HG03469 (cell line): ENCODE results near the gene DMTF1.
A peak's percentile ranks its signal among the peaks of the same experiment; 100 is the strongest.

ENCODE experiments used
- ATAC-seq: cut with Tn5 transposase; IDR thresholded peaks from one replicate; pipeline ENCODE4 v1.9.1; 2021; ENCODE audit warnings: mild to moderate bottlenecking, moderate library complexity, moderate number of reproducible peaks; ENCODE audit not compliant: unreplicated experiment

DMTF1 gene

DNA sequence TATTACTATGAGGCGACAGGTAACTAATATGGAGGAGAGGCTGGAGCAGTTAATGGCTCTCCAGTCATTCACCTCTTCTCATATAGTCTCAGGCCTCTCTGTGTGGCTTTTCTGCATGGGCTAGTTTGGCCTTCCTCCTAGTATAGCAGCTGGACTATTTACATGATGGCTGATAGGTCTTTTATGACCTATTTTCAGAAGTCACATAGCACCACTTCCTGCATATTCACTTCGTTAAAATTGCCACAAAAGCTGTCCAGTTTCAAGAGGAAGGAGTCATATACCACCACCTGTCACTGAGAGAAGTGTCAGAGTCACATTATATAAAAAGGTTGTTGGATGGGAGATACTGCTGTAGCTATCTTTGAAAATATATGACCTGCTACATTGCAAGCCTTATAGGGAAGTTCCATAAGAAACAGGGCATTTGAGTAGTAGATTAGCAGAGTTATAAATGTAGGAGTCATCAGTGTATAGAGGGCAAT, 8.0 kb upstream of the DMTF1 start:
- peak; percentile 95 for ATAC-seq

- ATAC-seq, result no peak
These were observed 5.4 kb upstream of the DMTF1 start for GRCh38 chr7:87146740-87147386.

- no peak for ATAC-seq
These were observed 4.8 kb upstream of the DMTF1 start for GRCh38 chr7:87147500-87147899.

DNA sequence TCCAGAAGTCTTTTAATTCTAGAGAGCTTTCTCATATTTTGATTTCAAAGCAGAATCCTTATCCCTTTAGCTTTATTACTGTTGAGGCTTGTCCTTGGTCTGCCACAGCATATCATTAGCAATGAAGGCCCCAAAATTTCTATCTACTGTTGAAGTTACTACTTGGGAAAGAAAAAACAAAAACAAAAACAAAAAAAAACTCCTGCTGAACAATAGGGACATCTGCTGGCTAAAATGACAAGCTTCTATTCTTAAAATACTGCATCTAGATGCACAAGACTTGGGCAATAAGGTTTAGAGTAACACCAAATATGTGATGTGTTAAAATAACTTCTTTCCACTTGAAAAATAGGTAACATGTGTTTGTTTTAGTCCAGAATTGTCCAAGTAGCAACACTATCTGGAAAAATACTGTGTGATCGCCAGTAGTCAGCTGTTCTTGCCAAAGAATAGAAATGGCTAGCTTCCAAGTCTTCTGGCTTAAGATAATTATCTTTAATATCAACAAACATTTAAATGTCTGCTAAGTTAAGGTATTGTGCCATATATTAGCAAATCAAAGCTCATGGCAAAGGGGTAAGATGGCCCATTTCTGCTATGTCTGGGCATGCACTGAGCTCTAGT, 3.8 kb upstream of the DMTF1 start:
- no peak for ATAC-seq

- no peak for ATAC-seq
These were observed 1.1 kb upstream of the DMTF1 start for GRCh38 chr7:87151002-87151728.

DNA sequence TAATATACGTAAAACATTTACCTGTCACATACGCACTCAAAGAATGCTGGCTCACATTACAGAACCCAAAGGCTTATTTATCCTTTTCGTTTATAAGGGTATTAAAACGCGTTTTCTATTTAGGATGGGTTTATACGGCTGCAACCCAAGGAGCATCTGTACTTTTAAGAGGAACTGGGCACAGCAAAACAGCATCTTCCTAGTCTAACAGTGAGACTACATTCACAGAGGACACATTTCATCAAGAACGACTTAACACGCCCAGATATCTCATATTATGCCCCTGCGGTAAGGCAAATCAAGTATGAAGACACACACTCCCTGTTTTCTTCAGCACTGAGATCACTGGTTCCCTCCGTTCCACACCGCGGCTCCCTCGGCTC, 533 bp upstream of the DMTF1 start:
- ATAC-seq, result peak; percentile 19

GRCh38 chr7:87152897-87153641, 816 bp downstream of the DMTF1 start:
- no peak for ATAC-seq

DNA sequence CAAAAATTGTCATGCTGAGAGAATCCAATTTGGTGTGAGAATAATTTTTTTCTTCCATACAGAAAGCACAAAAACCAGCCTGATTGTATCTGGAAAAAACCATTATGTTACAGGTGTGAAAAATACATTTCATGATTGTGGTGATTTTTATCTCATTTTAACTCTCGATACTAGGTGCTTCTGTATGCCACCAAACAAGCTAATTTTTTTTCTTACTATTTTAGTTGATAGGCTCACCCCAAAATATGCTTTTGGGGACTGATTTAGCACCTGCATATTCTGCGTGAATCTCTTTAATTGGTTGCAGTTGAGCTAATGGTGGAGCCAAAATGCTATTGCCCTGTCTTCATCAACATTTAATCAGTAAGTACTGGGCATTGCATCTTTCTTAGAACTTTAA, 1.9 kb downstream of the DMTF1 start:
- ATAC-seq, result no peak

GRCh38 chr7:87154569-87154968, 2.3 kb downstream of the DMTF1 start:
- ATAC-seq, result no peak

GRCh38 chr7:87155788-87156187, 3.5 kb downstream of the DMTF1 start:
- no peak for ATAC-seq

GRCh38 chr7:87156709-87157108, 4.5 kb downstream of the DMTF1 start:
- no peak for ATAC-seq

- peak; percentile 44 for ATAC-seq
These were observed 7.3 kb downstream of the DMTF1 start for GRCh38 chr7:87159538-87159937.

DNA sequence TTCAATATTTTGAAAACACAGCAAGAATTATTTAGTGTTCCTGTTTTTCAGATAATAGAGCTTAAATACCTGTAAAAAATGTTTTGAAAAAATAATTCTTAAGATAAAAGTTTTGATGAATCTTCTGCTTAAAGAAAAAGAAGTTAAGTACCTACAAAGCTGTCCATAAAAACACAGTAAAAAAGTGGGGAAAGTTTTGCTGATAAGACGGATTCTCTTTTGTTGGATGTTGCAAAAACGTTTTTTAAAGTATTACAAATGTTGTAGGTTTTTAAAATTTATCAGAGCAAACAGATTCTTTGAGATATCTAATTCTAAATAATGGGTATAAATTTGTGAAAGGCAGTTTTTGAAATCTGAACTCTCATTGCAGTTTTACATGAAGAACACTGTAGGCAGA, 12.2 kb downstream of the DMTF1 start:
- ATAC-seq, result no peak

DNA sequence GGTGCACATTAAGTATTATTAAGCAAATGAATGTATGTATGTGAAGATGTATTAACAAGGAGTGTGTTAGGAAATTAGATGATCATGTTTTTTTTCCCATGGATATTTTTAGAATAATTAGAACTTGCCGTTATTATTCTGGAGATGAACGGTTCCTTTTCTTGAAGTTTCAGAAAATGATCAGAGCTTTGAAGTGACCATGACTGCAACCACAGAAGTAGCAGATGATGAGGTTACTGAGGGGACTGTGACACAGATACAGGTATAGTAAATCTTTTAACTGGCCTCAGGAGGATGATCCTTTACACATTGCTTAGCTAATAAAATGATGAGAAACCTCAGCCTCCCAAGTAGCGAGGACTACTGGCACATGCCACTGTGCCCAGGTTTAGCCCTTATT, 18.6 kb downstream of the DMTF1 start:
- ATAC-seq, result no peak

DNA sequence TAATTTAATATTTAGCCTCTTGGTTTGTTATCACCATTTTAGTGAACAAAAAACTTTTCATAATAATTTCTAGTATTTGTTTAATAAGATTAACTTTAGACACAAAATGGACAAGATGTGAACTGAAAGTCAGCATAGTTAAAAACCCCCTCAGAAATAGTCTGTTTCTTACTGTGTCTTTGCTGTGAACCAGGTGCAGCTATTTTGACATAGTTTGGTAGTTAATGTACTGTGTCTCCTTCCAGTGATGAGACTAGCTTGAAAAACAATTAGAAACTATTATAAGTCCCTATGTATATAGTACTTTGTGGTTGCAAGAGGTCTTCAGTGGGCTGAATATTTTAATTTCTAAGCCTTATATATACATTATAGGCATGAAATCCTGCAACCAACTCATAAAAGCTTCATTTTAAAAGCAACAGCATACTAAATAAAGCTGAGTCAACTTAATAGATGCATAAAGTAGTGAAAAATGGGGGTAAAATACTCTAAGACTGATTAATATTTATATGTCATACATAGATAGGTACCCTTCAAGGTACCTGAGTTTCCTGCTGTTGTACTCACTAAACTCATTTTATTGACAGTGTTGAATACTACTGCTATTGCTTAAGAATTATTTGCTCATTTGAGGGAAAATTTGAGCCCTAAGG, 19.2 kb downstream of the DMTF1 start:
- ATAC-seq, result no peak

- no peak for ATAC-seq
These were observed 21.2 kb downstream of the DMTF1 start for GRCh38 chr7:87173471-87173870.

GRCh38 chr7:87178320-87178719, 26.1 kb downstream of the DMTF1 start:
- ATAC-seq, result no peak

DNA sequence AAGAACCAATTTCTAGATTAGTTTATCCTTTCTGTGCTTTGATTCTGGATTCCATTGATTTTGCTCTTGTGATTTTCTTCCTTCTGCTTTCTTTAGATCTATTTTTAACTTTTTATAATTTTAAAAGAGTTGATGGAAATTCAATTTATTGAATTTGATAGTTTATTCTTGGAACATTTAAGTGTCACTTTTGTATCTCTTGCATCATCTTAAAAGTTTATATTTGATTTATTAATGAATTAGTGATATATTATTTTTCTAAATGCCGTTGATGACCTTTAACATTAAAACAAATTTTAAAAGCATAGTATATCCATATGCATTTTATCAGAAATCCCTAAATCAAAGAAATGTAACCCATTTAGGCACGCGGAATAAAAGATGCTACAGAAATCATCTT, 26.9 kb downstream of the DMTF1 start:
- no peak for ATAC-seq

GRCh38 chr7:87187120-87187519, 34.9 kb downstream of the DMTF1 start:
- ATAC-seq, result no peak

DNA sequence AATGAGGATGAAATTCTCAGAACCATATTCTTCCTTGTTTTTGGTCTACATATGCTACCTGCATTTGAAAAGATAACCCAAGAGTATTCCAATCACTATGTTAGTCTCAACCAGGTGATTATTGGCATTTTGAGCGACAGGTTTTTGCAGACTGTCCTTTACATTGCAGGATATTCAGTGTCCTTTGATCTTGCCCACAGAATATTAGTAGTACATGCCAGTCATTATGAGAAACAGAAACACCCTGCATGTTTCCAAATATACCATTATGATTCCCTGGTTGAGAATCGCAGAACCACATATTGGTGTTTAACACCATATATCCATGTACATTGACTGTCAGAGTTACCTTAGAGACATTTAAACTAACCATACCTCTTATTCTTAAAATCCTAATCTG, 36.7 kb downstream of the DMTF1 start:
- no peak for ATAC-seq

- ATAC-seq, result no peak
These were observed 38.5 kb downstream of the DMTF1 start for GRCh38 chr7:87190783-87191182.
